ENCODE data around the gene NDUFS4. TPM values are rescaled to one million over a fixed set of nuclear protein-coding genes. Genes with fewer than 3 reads are reported as not detected.

Gene NDUFS4
- polyA plus RNA-seq, 1 donor from 2014 or later: 275 TPM

- Histone ChIP-seq H4K20me1 (ENCODE audit: insufficient read depth) (no peaks in the 10 kb centered on the region), H3K27me3 (ENCODE audit: insufficient read depth, low read depth, low read length) (no peaks in the 10 kb centered on the region), H3K4me3 (ENCODE audit: low read length) (no peak overlapping the region), H3F3A (ENCODE audit: insufficient read depth, low read length, poor library complexity, severe bottlenecking) (no peaks in the 10 kb centered on the region), H3K9ac (ENCODE audit: low read length) (no peak overlapping the region), H3K9me2 (ENCODE audit: insufficient read depth, low read length) (no peaks in the 10 kb centered on the region), H3K4me2 (ENCODE audit: low read length) (no peak overlapping the region), H3K27ac (ENCODE audit: low read length) (no peak overlapping the region), H3K9me3 (ENCODE audit: low read length) (no peaks in the 10 kb centered on the region), H3K36me3 (ENCODE audit: insufficient read depth, low read length) (no peaks in the 10 kb centered on the region), H3K79me2 (replicated peaks; ENCODE audit: insufficient read depth, low read length) (no peaks in the 10 kb centered on the region), H2AFZ (ENCODE audit: low read depth, low read length) (no peak overlapping the region)
- TF ChIP-seq POLR2AphosphoS5 (IDR thresholded peaks at IDR 0.05) (no peak), TAF1 (IDR thresholded peaks at IDR 0.05; ENCODE audit: low read depth) (no peak), EP300 (conservative IDR thresholded peaks at IDR 0.05; ENCODE audit: poor library complexity, severe bottlenecking) (no peak), EZH2 (IDR thresholded peaks at IDR 0.05; ENCODE audit: borderline replicate concordance, insufficient read depth, low read length, poor library complexity, severe bottlenecking) (no peak), RAD21 (conservative IDR thresholded peaks at IDR 0.05) (no peak), CTCF (IDR thresholded peaks at IDR 0.05; ENCODE audit: poor library complexity, severe bottlenecking) (no peak), MXI1 (conservative IDR thresholded peaks at IDR 0.05; ENCODE audit: poor library complexity, severe bottlenecking) (no peak), SMC3 (conservative IDR thresholded peaks at IDR 0.05; ENCODE audit: poor library complexity) (no peak)
Measured at GRCh38 chr5:53678981-53679660, 118.7 kb downstream of the NDUFS4 start.

GRCh38 chr5:53681079-53681478 lies 120.6 kb downstream of the NDUFS4 start:
- H3K9me2 ChIP-seq (ENCODE audit: insufficient read depth, low read length): no peaks in the 10 kb centered on the region
- H3K36me3 ChIP-seq (ENCODE audit: insufficient read depth, low read length): no peaks in the 10 kb centered on the region
- H3K27me3 ChIP-seq (ENCODE audit: insufficient read depth, low read depth, low read length): no peaks in the 10 kb centered on the region
- H3K79me2 ChIP-seq (replicated peaks; ENCODE audit: insufficient read depth, low read length): no peaks in the 10 kb centered on the region
- no peaks in the 10 kb centered on the region for H3F3A ChIP-seq (ENCODE audit: insufficient read depth, low read length, poor library complexity, severe bottlenecking)
- H3K27ac ChIP-seq (ENCODE audit: low read length): no peak overlapping the region
- H4K20me1 ChIP-seq (ENCODE audit: insufficient read depth): no peaks in the 10 kb centered on the region
- H3K9ac ChIP-seq (ENCODE audit: low read length): no peak overlapping the region
- H3K4me2 ChIP-seq (ENCODE audit: low read length): no peak overlapping the region
- no peaks in the 10 kb centered on the region for H3K9me3 ChIP-seq (ENCODE audit: low read length)
- H2AFZ ChIP-seq (ENCODE audit: low read depth, low read length): no peak overlapping the region
- TF ChIP-seq EP300 (conservative IDR thresholded peaks at IDR 0.05; ENCODE audit: poor library complexity, severe bottlenecking) (no peak), REST (IDR thresholded peaks at IDR 0.05; ENCODE audit: borderline replicate concordance) (no peak), EZH2 (IDR thresholded peaks at IDR 0.05; ENCODE audit: borderline replicate concordance, insufficient read depth, low read length, poor library complexity, severe bottlenecking) (no peak), RAD21 (conservative IDR thresholded peaks at IDR 0.05) (no peak), CTCF (IDR thresholded peaks at IDR 0.05; ENCODE audit: poor library complexity, severe bottlenecking) (no peak)
- H3K4me3 ChIP-seq (ENCODE audit: low read length): no peak overlapping the region

Measured in neural cell (in vitro differentiated cells).